Measurements from ENCODE around the gene TXNDC17.

GRCh38 chr17:6660101-6660500 lies 19.2 kb downstream of the TXNDC17 start:
- TF ChIP-seq GATA2 (IDR thresholded peaks at IDR 0.05; ENCODE audit: low read depth, low read length) = no peak
- no peak for TF ChIP-seq GATA3 (IDR thresholded peaks at IDR 0.05; ENCODE audit: low read depth, low read length)
